ENCODE data around the gene MPDZ.

GRCh38 chr9:13107008-13107407 is 172.5 kb downstream of the MPDZ start:
- TF ChIP-seq CTCF (IDR thresholded peaks at IDR 0.05) (no peak), EZH2phosphoT487 (IDR thresholded peaks at IDR 0.05) (no peak), EZH2 (IDR thresholded peaks at IDR 0.05) (no peak)

Measured in neural progenitor cell (in vitro differentiated cells).